ENCODE results near the gene ST3GAL5.
"Not testable (repeated sequence)": the region's sequence is repeated elsewhere in the genome, so short reads cannot be mapped to it uniquely, and the experiment has no call there.

ST3GAL5 gene

DNA sequence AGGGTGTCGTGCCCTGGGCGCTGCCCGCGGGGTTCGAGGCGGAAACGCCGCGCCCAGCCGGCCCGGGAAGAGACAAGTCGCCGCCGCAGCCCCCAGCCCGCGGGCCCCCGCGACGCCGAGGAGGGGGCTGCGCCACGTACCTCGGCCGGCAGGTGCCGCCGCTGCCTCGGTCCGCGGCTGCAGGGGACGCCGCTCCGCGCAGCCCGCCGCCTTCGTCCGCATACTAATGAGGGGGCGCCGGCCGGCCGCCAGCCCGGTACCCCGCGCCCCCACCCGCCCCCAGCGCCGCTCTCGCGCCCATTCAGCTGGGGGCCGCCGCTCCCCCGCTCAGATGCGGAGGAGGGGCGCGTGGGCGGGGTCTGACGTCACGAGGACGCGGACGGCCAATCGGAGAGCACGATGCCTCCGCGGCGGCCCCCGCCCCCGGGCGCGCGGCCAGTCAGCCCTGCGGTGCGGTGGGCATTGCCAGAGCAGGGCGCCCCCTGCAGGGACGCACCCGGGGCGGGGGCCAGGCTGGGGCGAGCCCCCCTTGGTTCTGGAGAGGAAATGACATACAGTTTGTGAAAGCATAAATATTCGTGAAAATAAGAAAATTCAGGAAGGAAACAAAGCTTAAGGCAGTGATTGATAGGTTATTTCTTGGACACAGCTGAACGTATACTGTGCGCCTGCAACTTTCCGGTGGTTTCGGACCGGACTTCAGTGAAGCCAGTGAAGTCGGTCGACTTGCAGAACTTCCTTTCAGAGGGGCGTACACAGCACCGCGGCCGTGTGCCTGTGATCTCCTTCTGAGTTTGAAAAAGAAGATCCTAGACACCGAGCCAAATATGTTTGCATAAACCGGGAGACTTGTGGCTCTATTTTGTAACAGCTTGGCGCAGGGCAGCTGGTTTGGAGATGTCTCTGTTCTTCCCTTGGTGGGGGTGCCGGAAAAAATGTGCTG, at the start of gene ST3GAL5:
ST3GAL5 (minus strand) TSS at position 307 of the 943 bp plus-strand sequence; CDS start at position 222, 85 bp downstream.
- peak; percentile 85 for DNase-seq

DNA sequence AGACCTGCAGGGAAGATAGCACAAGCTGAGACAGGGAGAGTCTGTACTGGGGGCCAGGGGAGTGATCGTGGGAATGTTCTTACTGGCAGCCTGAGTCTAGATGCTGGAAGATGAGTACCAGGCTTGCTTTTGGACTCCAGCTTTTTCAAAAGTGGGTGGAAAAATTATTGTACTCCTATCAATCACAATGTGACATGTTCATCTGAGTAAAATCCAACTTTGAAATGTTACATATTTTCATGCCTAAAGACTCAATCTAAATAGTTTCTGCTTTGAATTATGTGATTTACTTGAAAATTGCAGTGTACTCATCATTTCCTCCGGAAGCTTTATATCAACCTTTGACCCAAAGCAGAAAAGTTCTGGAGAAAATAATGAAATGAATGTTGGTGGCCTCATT, 49.7 kb upstream of the ST3GAL5 start:
- DNase-seq, result no peak

DNA sequence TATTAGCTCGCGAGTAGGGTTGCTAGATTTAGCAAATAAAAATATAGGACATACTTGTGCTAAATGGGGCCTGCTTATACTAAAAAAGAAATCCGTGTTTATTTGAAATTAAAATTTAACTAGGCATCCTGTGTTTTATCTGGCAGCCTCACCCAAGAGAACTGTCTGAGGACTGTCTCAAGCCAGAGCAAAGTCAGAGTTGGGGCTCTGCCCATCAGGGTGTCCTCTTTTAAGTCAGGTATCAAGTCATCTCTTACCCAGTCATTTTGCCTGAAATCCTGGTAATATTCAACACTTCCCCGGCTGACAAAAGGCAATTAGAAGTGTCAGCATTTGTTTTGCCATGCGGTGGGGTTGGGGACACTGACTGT, 48.3 kb upstream of the ST3GAL5 start:
- no peak for DNase-seq

DNA sequence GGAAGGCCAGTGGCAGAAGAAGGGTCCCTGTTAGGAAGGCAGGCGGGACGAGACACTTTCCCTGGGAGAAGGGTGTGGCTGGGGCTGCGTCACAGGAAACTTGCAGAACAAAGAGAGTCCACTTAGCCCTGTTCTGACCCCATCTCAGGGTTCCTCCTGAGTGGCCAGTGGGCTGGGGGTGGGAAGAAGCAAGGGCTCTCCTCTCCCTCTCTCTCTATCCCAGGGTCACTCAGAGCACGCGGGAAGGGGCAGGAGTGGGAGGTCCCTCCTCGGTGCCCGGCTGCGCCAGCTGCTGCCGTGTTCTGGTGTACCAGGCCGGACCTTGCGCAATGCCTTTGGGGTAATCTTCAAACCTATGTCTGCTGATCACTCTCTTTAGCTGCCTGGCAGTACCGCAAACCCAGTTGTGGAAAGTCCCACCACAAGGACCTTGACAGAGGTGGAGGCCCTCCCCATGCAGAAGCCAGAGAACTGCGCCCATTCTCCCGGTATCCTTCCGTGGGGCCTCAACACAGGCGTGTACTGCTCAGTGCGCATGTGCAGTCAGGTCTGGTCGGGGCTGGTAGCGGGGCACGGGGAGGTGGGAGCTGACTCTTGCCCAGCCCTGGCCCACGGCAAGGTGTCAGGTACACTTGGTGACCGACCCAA, 47.8 kb upstream of the ST3GAL5 start:
- no peak for DNase-seq

DNA sequence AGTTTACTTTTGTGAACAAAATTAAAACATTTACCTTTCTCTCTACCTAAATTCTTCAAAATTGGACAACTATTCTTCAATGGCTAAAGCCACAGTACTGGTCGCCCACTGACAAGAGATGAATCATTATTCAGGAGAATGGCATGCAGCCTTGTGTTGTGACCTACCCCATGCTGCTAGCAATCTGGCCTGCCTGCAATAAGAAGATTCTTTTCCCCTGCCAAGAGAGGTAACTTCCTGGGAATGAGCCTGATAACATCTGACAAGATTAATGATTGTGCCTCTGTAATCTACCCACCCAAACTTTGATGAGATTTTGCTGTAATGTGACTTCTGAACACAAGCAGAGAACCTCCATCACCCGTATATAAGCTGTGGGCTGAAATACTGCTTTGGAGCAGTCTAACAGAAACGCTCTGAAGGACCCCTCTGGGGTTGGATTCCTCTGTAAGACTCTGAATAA, 47.0 kb upstream of the ST3GAL5 start:
- DNase-seq, result no peak

DNA sequence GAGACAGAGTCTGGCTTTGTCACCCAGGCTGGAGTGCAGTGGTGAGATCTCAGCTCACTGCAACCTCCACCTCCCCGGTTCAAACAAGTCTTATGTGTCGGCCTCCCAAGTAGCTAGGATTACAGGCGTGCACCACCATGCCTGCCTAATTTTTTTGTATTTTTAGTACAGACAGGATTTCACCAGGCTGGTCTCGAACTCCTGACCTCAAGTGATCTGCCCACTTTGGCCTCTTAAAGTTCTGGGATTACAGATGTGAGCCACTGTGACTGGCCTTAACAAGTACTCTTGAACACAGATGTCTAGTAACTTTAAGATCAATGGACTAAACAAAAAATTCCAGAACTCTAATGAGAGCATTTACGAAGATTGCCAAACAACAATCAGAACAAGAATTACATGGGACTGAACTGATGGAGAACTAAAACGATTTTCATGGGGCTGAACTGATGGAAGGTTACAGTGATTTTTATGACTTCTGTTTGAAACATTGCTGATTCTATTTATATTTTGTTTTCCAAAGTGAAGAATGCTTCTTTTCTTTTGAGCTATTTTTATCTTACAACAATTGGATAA, 46.5 kb upstream of the ST3GAL5 start:
- DNase-seq, result no peak

DNA sequence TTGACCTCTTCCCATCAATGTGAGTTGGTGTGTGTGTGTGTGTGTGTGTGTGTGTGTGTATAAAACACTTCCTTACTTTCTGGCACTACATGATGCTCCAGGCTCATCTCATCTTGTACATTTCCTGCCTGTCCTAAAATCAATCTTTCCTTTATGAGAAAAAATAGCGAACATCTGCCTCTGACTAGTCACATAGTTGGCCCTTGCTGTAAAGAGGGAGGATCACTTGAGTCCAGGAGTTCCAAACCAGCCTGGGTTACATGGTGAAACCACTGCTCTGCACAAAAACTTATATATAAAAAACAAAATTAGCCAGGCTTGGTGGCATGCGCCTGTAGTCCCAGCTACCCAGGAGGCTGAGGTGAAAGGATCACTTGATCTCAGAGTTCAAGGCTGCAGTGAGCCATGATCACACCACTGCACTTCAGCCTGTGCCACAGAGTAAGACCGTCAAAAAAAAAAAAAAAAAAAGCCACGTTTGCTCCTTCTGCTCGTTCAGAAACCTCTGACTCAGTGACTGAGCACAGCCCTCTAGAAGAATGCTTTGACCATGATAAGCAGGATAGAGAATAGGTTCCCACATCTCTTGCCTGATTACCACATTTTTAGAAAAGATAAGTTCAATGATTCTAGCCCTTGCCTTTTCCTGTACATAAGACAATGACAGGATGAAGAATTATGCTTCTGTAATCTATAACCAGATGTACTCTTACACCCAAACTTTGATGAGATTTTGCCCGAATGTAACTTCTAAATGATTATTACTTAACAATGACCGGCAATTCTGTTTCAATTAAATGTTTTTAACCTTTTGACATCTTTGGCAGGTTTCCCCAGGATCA, 45.2 kb upstream of the ST3GAL5 start:
- no peak for DNase-seq

DNA sequence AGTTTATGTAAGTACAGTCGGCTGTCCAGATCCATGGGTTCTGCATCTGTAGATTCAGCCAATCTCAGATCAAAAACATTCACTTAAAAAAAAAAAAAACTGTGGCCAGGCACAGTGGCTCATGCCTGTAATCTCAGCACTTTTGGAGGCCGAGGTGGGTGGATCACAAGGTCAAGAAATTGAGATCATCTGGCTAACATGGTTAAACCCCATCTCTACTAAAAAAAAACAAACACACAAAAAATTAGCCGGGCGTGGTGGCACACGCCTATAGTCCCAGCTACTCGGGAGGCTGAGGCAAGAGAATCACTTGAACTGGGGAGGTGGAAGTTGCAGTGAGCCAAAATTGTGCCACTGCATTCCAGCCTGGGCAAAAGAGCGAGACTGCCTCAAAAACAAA, 42.4 kb upstream of the ST3GAL5 start:
- not testable (repeated sequence) for DNase-seq

DNA sequence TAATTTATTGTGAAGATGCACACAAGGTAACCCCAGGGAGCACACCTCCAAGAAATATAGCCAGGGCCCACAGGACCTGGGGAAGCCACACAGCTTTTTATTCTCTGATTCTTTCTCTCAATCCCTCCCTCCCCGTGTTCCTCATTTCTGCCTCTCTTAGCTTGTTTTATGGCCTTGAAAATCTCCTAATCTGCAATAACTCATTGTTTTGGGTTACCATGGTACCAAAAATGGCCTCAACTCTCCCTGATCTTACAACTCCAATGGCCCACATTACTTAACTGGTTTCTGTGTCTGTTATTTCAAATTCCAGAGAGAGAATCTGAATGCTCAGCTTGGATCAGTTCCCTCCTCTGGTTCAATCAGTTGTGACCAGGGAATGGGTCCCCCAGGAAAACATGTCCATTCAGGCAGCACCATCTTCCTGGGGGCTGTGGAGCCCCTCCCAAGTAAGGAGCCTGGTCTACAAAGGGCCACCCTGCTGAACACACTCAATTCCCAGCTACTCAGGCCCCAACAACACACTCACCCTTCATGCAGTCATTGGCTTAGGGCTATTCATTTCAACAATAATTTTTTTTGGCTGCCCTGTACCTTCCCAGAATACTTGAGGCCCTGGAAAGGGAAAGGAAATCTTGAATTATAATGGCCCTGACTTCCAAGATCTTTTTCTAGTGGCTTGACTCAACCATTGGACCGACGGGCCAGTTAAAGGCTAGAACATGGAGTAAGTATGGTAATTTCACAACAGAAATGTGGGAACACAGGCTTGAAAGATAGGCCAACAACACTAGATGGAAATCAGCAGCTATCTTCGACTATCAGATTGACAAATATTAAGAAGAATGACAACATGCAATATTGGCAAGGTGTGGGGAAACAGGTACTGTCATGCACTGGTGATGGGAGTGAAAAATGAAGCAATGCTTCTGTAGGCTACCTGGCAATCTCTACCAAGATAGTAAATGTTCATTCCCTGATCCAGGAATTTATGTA, 41.6 kb upstream of the ST3GAL5 start:
- DNase-seq, result no peak

DNA sequence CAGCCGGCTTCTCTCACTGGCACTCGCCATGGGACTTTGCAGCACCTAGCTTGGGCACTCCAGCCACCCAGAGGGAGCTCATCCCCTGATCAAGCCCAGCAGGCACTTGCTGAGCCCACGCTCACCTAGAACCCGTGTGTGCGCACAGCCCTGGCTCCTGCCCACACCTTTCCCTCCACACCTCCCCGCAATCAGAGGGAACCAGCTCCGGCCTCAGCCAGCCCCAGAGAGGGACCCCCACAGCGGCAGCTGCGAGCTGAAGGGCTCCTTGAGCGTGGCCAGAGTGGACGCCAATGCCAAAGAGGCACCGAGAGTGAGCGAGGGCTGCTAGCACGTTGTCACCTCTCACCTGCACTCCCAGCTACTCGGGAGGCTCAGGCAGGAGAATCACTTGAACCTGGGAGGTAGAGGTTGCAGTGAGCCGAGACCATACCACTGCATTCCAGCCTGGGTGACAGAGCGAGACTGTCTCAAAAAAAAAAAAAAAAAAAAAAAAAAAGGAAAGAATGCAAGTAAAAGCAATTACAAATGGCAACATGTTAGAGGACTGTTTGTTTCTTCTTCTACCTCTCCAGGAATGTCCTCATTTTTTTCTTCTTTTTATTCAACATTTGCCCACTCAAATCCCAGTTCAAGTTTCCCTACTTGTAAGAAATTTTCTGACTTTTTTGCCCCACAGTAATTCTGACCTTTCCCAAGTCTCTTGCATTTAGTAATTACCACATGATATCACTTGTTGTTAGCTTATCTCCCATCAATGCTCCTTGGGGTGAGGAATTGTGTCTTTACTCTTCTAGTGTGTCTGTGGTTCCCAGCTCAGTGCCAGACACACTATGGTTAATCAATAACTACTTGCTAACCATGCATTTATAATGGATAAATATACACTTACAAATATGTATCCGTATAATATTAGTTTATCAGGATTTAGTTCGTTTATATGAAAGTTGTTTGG, 40.6 kb upstream of the ST3GAL5 start:
- no peak for DNase-seq

DNA sequence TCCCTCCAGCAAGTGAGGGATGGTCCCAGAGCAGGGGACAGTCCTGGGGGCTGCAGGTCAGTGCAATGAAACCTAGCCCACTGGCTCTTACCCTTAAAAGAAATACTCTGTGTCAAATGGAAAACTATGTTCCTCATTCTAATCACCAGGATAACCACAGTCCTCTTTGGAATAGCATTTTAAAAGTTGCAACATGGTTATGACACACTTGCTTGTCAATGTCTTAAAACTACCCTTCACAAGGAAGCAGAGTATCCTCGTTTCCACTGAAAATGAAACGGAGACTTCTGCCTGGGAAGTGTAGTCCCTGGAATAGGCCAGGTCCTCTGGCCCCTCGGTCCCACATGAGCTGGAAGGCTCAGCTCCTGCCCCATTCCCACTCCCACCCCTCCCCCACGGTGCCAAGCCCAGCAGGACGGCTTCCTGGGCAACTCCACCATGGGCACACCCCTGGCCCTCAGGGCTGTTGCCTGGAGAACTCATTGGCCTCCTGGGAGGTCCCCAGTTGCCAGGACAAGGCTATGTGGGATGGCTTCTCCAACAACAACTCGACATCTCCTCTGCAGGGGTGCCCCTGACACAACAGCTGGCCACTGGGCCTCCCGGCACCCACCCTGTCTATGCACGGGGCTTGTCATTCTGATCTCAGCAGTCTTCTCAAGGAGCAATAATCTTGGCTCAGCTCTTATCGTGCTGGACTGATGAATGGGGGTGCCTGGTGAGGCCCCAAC, 38.3 kb upstream of the ST3GAL5 start:
- no peak for DNase-seq

DNA sequence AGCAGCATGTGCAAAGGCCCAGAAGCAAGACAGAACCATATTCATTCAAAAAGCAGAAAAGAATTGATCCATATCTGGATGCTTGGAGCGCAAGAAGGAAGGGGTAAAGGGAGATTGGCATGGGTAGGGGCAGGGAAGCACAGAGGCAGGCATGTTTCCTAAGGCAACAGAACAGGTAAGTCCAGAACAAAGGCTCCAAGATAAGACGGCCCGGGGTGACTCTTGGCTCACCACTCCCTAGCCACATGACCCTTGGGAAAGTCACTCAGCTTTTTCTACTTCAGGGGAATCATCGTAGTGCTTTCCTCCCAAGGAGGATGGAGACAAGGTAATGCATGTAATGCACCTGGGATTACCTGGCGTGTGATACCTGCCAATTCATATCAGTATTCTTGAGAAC, 37.7 kb upstream of the ST3GAL5 start:
- DNase-seq, result no peak

DNA sequence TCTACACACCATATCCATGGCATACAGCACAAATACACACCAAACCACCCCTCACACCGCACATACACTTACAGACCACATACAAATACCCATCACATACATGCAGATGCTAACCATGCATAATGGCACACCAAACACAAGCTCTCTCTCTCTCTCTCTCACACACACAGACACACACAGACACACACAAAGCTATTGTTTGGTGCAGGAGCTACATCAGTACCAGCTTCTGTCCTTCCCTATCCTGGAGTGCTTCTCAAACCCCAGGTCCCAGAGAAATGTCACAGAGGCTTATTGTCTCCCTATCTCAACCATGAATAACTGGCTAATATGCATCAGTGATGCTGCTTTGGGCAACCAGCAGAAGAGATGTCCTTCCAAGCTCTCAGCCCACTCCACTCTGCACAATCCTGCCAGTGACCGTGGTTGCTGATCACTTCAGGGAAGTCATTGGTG, 36.5 kb upstream of the ST3GAL5 start:
- DNase-seq, result no peak

DNA sequence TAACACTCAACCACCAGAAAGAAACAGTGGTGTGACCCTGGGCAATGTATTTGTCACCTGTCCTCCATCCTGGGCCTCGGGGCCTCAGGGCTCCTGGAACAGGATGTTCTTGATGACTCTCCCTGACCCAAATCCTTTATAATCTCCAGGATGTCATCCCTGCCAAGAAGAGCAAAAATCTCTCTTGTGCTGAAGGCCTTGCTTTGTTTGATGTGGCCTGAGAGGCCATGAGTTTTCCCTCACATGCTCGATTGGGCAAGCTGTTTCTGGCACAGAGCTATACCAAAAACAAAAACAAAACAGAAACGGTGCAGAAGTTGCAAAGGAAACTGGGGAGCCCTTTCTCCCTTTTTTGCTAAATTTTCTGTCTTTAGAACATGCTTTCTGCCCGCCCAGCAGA, 35.7 kb upstream of the ST3GAL5 start:
- DNase-seq, result no peak

DNA sequence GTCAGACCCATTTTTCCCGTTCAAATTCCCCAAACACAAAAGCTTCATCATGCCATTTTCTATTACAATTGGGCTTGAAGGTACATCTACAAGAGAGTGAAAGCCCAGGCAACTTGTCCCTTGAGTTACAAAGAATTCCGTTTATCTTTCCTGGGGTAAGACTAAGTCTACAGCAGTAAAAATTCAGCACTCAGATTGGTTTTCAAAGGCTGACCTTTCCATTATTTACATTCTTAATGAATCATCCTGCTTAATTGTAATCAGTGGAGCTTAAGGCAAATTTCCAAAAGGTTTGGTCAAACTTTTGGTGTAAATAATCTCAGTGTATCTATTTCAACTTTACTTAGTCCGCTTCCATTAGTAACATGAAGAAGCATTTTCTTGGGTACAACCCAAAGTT, 33.4 kb upstream of the ST3GAL5 start:
- no peak for DNase-seq

DNA sequence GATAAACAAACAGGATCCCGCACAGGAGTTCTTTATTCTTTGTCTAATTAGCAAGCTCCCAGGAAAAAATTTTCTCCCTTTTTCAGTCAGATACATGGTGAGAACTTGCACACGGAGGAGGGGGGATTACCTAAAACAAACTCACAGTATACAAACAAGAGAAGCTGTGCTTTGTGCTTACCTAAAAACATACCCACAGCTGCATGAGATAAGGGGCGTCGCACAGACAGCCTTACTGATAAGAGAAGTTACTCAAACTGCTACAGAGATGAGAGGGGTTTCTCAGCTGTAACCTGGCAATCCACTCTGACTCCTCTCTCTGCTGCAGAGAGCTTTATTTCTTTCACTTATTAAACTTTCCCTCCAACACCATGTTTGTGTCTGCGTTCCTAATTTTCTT, 32.9 kb upstream of the ST3GAL5 start:
- no peak for DNase-seq

DNA sequence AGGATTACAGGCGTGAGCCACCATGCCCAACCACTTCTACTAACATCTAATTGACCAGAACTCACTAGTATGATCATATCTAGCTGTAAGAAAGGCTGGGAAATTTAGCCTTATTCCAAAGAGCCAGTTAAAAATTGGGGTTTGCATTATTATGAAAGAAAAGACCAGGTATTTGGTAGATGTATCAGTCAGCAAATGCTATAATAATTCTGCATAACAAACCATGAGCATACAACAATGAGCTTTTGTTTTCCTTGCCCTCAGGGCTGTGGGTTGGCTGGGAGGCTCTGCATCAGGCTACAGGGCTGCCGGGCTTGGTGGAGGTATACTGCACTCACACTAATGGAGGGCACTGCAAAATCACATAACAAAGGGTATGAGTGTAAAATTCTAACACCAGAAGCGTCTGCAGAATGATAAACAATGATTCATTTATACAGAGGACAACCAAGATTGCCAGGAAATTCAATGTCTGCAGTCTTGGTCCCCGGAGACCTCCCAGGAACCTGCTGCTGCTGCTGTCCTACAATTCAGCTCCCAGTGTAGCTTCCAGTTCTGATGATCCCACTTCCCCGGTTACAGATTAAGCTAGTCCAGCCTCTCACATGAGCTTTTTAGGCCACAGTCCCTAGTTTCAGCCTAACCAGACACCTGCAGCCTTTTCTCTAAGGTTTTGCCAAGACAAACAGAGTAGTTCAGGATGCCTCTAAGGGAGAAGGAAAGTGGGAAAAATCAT, 32.2 kb upstream of the ST3GAL5 start:
- no peak for DNase-seq

DNA sequence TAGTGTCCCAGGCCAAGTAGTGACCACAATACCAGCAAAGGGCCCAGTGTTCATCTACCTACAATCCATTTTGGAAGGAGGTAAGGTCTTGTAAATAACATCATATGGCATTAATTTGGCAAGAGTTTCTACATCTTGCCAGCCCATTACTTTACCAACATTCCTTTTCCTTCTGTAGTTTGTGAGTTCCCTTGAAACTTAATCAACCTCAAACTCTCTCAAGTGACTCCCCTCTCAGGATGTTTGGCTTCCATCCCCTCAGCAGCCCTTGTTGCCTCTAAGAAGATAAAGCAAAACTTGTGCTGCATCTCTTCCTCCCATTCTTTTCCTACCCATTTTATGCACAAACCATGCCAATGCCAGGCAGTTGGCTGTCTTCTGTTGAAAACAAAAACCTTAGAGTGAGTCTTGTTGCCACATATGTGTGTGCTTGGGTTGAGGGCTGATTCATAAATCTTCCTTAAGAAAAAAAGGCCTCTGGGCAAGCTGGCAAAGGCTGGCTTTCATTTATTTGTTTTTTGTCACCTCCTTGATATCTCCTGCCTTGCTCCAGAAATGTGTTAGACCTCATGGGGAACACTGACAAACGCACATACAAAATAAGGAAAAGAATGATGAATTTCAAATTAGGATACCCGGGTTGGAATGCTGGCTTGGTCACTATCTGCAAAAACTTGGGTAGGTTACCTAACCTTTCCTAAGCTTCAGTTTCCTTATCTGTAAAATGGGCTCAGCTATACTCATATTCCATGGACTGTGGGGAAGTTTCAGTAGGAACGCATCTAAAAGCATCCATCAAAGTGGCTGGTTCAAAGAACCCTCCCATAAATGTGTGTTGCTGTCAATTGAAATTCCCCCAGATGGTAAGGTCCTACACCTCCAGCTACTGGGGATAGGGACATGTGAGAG, 29.4 kb upstream of the ST3GAL5 start:
- DNase-seq, result no peak
